GM12891 (cell line): Measurements from ENCODE around the gene SP4.

ENCODE experiments used
- PAX5 ChIP-seq: IDR thresholded peaks from 2 replicates; pipeline ENCODE4 v1.6.1; 2011; ENCODE audit warnings: low read length, moderate library complexity, mild to moderate bottlenecking; ENCODE audit not compliant: insufficient read depth, severe bottlenecking
- POLR2A ChIP-seq: IDR thresholded peaks from 2 replicates; pipeline ENCODE4 v1.6.1; 2011; ENCODE audit warnings: low read depth, low read length, control low read depth
- POLR2AphosphoS5 ChIP-seq: IDR thresholded peaks from 2 replicates; pipeline ENCODE4 v1.6.1; 2011; ENCODE audit warnings: low read depth, low read length, control low read depth
- POU2F2 ChIP-seq: IDR thresholded peaks from 2 replicates; pipeline ENCODE4 v1.6.1; 2011; ENCODE audit warnings: low read depth, mild to moderate bottlenecking, control low read depth, low read length, moderate library complexity

- TF ChIP-seq POLR2A (no peak), POLR2AphosphoS5 (no peak), PAX5 (no peak), POU2F2 (no peak)
Observed at GRCh38 chr7:21412957-21413356, 14.9 kb upstream of the SP4 start.
